Measurements from ENCODE around the gene KMT2C. TPM values are rescaled to one million over a fixed set of nuclear protein-coding genes. Genes with fewer than 3 reads are reported as not detected.
"Not testable (repeated sequence)": the region's sequence is repeated elsewhere in the genome, so short reads cannot be mapped to it uniquely, and the experiment has no call there.

KMT2C gene
- total RNA-seq, 1 donor from 2014 or later = 71.8 TPM

DNA sequence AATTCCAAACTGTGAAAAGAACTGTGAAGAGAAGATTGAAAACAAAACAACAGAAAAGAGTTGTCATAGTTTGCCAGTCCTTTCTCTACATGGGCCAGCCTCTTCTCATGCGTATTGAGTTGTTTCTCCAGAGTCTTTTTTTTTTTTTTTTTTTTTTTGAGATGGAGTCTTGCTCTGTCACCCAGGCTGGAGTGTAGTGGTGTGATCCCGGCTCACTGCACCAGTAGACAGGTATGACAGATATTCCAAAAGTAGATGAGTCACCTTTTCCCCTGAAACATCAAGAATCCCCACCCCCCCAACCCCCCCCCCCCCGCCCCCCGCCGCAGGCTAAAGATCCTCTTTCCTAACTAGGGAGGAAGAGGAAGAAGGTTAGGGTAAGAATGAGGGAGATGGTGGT, 15.6 kb upstream of the KMT2C start:
- Mint-ChIP-seq H3K9me3 (ENCODE audit: unreplicated experiment) (no peaks in the 10 kb centered on the region), H3K4me3 (ENCODE audit: unreplicated experiment) (no peak overlapping the region), H3K36me3 (ENCODE audit: unreplicated experiment) (no peaks in the 10 kb centered on the region), H3K27ac (ENCODE audit: unreplicated experiment) (no peak overlapping the region), H3K4me1 (ENCODE audit: unreplicated experiment) (no peaks in the 10 kb centered on the region), H3K27me3 (ENCODE audit: unreplicated experiment) (no peaks in the 10 kb centered on the region)
- no peak for DNase-seq (ENCODE audit: extremely low spot score, unreplicated experiment)
- TF ChIP-seq, protein P1, sequence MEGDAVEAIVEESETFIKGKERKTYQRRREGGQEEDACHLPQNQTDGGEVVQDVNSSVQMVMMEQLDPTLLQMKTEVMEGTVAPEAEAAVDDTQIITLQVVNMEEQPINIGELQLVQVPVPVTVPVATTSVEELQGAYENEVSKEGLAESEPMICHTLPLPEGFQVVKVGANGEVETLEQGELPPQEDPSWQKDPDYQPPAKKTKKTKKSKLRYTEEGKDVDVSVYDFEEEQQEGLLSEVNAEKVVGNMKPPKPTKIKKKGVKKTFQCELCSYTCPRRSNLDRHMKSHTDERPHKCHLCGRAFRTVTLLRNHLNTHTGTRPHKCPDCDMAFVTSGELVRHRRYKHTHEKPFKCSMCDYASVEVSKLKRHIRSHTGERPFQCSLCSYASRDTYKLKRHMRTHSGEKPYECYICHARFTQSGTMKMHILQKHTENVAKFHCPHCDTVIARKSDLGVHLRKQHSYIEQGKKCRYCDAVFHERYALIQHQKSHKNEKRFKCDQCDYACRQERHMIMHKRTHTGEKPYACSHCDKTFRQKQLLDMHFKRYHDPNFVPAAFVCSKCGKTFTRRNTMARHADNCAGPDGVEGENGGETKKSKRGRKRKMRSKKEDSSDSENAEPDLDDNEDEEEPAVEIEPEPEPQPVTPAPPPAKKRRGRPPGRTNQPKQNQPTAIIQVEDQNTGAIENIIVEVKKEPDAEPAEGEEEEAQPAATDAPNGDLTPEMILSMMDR (IDR thresholded peaks at IDR 0.05) = no peak

DNA sequence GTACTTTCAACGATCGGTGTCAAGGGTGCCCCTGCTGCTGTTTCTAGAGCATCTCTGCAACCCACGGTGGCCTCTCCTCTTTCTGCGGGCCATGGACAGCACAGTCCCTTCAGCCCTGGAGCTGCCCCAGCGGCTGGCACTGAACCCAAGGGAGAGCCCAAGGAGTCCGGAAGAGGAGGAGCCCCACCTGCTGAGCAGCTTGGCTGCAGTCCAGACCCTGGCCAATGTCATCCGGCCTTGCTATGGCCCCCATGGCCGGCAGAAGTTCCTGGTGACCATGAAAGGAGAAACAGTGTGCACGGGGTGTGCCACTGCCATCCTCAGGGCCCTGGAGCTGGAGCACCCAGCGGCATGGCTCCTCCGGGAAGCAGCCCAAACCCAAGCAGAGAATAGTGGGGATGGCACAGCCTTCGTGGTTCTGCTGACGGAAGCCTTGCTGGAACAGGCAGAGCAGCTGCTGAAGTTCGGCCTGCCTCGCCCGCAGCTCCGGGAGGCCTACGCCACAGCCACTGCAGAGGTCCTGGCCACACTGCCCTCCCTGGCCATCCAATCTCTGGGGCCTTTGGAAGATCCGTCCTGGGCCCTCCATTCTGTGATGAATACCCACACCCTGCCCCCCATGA, 9.7 kb upstream of the KMT2C start:
- H3K4me3 Mint-ChIP-seq (ENCODE audit: unreplicated experiment); DNase-seq (ENCODE audit: extremely low spot score, unreplicated experiment); H3K27me3 Mint-ChIP-seq (ENCODE audit: unreplicated experiment); H3K4me1 Mint-ChIP-seq (ENCODE audit: unreplicated experiment); H3K36me3 Mint-ChIP-seq (ENCODE audit: unreplicated experiment); H3K9me3 Mint-ChIP-seq (ENCODE audit: unreplicated experiment); H3K27ac Mint-ChIP-seq (ENCODE audit: unreplicated experiment): not testable (repeated sequence)

DNA sequence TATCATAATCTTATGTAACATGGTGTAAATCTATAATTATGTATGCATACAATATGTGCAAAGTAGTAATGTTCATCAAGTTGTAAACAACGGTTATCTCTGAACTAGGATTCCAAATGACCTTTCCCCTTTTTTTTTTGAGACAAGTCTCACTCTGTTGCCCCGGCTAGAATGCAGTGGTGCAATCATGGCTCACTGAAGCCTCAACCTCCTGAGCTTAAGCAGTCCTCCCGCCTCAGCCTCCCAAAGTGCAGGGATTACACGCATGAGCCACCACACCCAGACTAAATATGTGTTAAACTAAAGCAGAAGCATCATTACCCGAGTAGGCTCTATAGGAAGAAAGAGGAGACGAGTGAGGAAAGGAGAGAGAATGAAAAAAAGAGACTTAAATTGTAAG, 7.8 kb upstream of the KMT2C start:
- Mint-ChIP-seq H3K9me3 (ENCODE audit: unreplicated experiment) (no peaks in the 10 kb centered on the region), H3K36me3 (ENCODE audit: unreplicated experiment) (no peaks in the 10 kb centered on the region), H3K27ac (ENCODE audit: unreplicated experiment) (no peak overlapping the region), H3K4me3 (ENCODE audit: unreplicated experiment) (no peak overlapping the region), H3K27me3 (ENCODE audit: unreplicated experiment) (no peaks in the 10 kb centered on the region), H3K4me1 (ENCODE audit: unreplicated experiment) (no peaks in the 10 kb centered on the region)
- no peak for DNase-seq (ENCODE audit: extremely low spot score, unreplicated experiment)
- TF ChIP-seq, protein P1 (IDR thresholded peaks at IDR 0.05) = no peak

DNA sequence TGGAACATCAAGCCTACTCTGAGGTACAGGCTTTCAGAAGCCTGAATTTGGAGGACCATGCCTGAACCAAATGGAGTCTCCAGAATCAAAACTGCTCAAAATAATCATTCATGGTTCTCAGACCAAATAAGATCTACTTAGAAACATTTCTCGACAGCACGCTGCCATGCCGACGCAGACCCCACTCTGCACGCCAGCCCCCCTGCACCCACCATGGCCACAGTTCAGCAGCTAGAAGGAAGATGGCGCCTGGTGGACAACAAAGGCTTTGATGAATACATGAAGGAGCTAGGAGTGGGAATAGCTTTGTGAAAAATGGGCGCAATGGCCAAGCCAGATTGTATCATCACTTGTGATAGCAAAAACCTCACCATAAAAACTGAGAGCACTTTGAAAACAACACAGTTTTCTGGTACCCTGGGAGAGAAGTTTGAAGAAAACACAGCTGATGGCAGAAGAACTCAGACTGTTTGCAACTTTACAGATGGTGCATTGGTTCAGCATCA, 6.6 kb upstream of the KMT2C start:
- no peak overlapping the region for H3K27ac Mint-ChIP-seq (ENCODE audit: unreplicated experiment)
- no peak overlapping the region for H3K4me3 Mint-ChIP-seq (ENCODE audit: unreplicated experiment)
- no peak for DNase-seq (ENCODE audit: extremely low spot score, unreplicated experiment)
- TF ChIP-seq, protein P1 (IDR thresholded peaks at IDR 0.05) = no peak
- H3K27me3 Mint-ChIP-seq (ENCODE audit: unreplicated experiment) = no peaks in the 10 kb centered on the region
- H3K4me1 Mint-ChIP-seq (ENCODE audit: unreplicated experiment) = peaks cover 2% of the 10 kb centered on the region
- no peaks in the 10 kb centered on the region for H3K36me3 Mint-ChIP-seq (ENCODE audit: unreplicated experiment)
- H3K9me3 Mint-ChIP-seq (ENCODE audit: unreplicated experiment) = no peaks in the 10 kb centered on the region

DNA sequence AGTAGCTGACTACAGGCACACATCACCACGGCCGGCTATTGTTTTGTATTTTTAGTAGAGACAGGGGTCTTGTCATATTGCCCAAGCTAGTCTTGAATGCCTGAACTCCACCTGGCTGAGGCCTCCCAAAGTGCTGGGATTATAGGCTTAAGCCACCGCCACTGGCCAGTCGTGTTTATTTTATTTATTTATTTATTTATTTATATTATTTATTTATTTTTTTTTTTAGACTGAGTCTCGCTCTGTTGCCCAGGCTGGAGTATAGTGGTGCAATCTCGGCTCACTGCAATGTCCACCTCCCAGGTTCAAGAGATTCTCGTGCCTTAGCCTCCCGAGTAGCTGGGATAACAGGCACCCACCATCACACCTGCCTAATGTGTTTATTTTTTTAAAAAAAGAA, 6.0 kb upstream of the KMT2C start:
- not testable (repeated sequence) for H3K36me3 Mint-ChIP-seq (ENCODE audit: unreplicated experiment); H3K4me3 Mint-ChIP-seq (ENCODE audit: unreplicated experiment); H3K27me3 Mint-ChIP-seq (ENCODE audit: unreplicated experiment); DNase-seq (ENCODE audit: extremely low spot score, unreplicated experiment); H3K4me1 Mint-ChIP-seq (ENCODE audit: unreplicated experiment); H3K27ac Mint-ChIP-seq (ENCODE audit: unreplicated experiment); H3K9me3 Mint-ChIP-seq (ENCODE audit: unreplicated experiment)

DNA sequence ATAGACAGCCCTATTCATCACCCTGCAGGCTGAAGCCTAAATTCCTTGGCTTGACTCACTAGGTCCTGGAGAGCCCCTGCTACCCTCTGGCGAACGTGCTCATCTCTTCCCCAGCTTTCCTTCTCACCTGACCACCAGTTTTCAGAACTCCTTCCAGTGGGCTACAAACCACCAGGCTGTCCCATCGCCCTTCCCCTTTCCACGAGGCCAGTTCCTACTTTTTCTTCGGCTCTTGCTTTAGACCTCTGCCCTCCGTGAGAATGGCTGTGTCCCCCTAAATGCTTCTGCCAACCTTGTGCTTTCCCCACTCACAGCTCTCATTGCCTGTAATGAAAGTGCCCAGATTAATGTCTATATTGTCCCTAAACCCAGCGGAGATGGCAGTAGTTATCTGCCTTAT, 5.4 kb upstream of the KMT2C start:
- DNase-seq (ENCODE audit: extremely low spot score, unreplicated experiment); H3K27me3 Mint-ChIP-seq (ENCODE audit: unreplicated experiment); H3K27ac Mint-ChIP-seq (ENCODE audit: unreplicated experiment); H3K4me1 Mint-ChIP-seq (ENCODE audit: unreplicated experiment); H3K36me3 Mint-ChIP-seq (ENCODE audit: unreplicated experiment); H3K9me3 Mint-ChIP-seq (ENCODE audit: unreplicated experiment); H3K4me3 Mint-ChIP-seq (ENCODE audit: unreplicated experiment): not testable (repeated sequence)

DNA sequence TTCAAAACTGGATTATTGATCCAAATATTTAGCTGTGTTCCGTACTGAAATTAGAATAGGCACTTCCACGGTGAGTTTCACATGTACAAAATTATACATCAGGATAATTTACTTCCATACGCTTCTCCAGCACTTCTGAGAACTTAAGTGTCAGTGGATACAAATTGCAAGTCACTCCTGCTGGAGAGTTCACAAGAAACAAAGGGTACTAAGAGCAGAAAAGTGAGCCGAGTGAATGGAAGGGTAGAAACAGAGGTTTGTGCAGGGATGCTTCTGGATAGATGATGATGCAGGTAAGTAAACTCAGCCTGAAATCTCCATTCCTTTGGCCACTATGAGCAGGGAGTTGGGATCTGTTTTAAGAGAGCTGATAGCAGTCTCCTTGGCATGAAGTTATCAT, 2.2 kb upstream of the KMT2C start:
- not testable (repeated sequence) for DNase-seq (ENCODE audit: extremely low spot score, unreplicated experiment); H3K9me3 Mint-ChIP-seq (ENCODE audit: unreplicated experiment); H3K36me3 Mint-ChIP-seq (ENCODE audit: unreplicated experiment); H3K27me3 Mint-ChIP-seq (ENCODE audit: unreplicated experiment); H3K4me3 Mint-ChIP-seq (ENCODE audit: unreplicated experiment)
- Mint-ChIP-seq H3K4me1 (ENCODE audit: unreplicated experiment) (peaks cover 16% of the 10 kb centered on the region), H3K27ac (ENCODE audit: unreplicated experiment) (peak overlapping the region; percentile 92)

DNA sequence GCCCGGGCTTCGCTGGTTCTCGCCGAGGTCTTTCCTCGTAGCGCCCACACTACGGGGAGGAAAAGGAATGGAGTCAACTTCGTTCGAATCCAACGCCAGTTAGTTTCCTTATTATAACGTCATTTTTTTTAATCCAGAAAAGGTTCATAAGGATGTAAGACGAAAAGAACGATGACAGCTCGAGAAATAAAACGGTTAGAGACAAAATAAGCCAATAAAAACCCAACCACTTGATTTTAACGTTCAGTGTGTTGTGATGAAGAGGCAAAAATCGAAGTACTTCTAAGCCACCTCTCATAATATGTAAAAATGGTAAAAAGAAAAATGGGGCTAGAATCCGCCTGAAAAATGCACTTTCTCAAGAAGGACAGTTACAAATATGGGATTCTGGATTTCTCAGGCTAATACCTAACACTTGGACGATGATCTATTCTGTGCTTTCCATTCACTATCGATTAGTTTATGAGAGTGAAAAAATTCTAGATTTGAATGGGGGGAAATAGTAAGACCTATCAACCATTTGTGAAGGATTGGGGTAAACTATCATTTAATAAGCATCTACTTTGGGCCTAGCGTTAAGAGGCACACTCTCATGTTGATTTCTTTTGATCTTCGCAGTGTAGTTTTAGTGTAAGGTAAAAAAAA, 1.2 kb upstream of the KMT2C start:
- H3K4me3 Mint-ChIP-seq (ENCODE audit: unreplicated experiment) = peak overlapping the region; percentile 78

More for the DNA sequence above, 1.2 kb upstream of the KMT2C start:
- not testable (repeated sequence) for H3K9me3 Mint-ChIP-seq (ENCODE audit: unreplicated experiment); H3K27me3 Mint-ChIP-seq (ENCODE audit: unreplicated experiment); DNase-seq (ENCODE audit: extremely low spot score, unreplicated experiment); H3K36me3 Mint-ChIP-seq (ENCODE audit: unreplicated experiment)
- Mint-ChIP-seq H3K4me1 (ENCODE audit: unreplicated experiment) (peaks cover 25% of the 10 kb centered on the region), H3K27ac (ENCODE audit: unreplicated experiment) (peak overlapping the region; percentile 92)
